Muscle layer of duodenum (tissue), 2 donors: ENCODE measurements around the gene CFAP74.

Experiments used
- H3K27ac ChIP-seq: one replicate; pipeline ENCODE4 v1.7.0; 2013; ENCODE audit warnings: mild to moderate bottlenecking, low read length
- H3K27me3 ChIP-seq: one replicate; pipeline ENCODE4 v1.7.0; 2013; ENCODE audit warnings: low read depth, mild to moderate bottlenecking, control low read depth, low read length
- H3K36me3 ChIP-seq, 2 donors: one replicate each; pipeline ENCODE4 v1.7.0; 2013; ENCODE audit warnings: low read length in 2 of 2, control low read depth in 1 of 2, mild to moderate bottlenecking in 1 of 2; ENCODE audit not compliant: insufficient read depth in 2 of 2, control insufficient read depth in 1 of 2
- H3K4me1 ChIP-seq, 2 donors: one replicate each; pipeline ENCODE4 v1.7.0; 2013; ENCODE audit warnings: low read length in 2 of 2, mild to moderate bottlenecking in 2 of 2, control low read depth in 1 of 2, moderate library complexity in 1 of 2; ENCODE audit not compliant: insufficient read depth in 2 of 2, control insufficient read depth in 1 of 2
- H3K4me3 ChIP-seq, 2 donors: one replicate each; pipeline ENCODE4 v1.7.0; 2013; ENCODE audit warnings: low read length in 2 of 2, low read depth in 1 of 2, mild to moderate bottlenecking in 1 of 2
- H3K9me3 ChIP-seq, 2 donors: one replicate each; pipeline ENCODE4 v1.7.0; 2013; ENCODE audit warnings: low read length in 2 of 2, control low read depth in 1 of 2, mild to moderate bottlenecking in 1 of 2; ENCODE audit not compliant: control insufficient read depth in 1 of 2
- donor health status: healthy.

The CFAP74 gene

DNA sequence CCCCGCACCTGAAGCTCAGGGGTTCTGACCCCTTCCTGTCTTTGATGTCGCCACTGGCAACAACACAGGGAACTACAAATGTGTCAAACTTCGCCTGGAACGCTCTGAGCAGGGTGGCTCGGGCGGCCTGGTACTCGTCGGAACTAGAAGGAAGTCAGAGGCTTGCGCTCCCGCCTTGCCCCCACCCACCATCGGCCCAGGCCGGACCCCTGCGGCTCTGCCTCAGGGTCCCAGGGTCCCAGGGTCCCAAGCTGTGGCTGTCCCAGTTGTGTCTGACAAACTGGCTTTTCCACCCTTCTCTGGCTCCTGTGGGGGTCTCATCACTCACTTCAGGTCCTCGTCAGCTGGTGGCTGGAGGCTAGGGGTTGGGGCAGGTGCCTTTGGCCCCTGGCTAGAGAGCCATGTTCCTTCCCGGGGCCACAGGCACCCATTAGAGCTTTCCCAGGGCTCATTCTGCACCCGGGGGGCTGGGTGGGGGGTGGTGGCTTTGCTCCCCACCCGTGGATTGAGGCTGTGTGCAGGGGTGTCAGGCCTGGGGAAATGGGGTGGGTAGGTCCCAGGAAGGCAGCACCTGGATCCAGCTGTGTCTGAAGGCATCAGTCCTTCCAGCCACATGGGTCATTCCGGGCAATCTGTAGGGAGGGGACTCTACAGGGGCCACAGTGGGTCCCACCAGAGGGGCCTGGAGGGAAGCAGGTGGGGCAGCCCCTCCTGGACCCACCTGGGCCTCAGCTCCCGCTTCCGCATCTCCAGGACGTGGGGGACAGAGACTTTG is 76.5 kb downstream of the CFAP74 start:
- Histone ChIP-seq H3K36me3 (no peaks in the 10 kb centered on the region), H3K4me1 (no peaks in the 10 kb centered on the region), H3K27ac (no peak overlapping the region), H3K9me3 (no peaks in the 10 kb centered on the region), H3K4me3 (no peak overlapping the region), H3K27me3 (no peaks in the 10 kb centered on the region)

DNA sequence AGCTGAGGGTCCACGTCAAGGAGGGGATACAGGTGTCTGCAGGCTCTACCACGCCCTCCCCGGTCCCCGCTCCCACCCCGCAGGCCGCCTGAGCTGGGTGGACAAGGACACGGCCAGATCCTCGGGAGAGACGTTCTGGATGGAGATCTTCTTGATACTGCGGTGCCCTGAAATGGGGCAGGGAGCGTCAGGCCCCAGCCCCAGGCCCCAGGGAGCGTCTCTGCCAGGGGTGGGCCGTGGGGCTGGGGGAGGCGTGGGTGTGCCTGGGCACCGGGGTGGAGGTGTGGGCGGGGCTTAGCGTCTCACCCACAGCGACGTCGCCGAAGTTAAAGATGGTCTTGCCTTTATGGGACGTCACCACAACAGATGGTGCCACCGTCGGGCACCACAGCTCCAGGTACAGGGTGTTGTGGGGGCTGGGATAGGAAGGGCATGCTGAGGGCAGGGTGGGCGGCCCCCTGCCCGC is 77.2 kb downstream of the CFAP74 start:
- Histone ChIP-seq H3K9me3 (no peaks in the 10 kb centered on the region), H3K4me1 (no peaks in the 10 kb centered on the region), H3K27me3 (no peaks in the 10 kb centered on the region), H3K36me3 (no peaks in the 10 kb centered on the region), H3K4me3 (no peak overlapping the region), H3K27ac (no peak overlapping the region)

DNA sequence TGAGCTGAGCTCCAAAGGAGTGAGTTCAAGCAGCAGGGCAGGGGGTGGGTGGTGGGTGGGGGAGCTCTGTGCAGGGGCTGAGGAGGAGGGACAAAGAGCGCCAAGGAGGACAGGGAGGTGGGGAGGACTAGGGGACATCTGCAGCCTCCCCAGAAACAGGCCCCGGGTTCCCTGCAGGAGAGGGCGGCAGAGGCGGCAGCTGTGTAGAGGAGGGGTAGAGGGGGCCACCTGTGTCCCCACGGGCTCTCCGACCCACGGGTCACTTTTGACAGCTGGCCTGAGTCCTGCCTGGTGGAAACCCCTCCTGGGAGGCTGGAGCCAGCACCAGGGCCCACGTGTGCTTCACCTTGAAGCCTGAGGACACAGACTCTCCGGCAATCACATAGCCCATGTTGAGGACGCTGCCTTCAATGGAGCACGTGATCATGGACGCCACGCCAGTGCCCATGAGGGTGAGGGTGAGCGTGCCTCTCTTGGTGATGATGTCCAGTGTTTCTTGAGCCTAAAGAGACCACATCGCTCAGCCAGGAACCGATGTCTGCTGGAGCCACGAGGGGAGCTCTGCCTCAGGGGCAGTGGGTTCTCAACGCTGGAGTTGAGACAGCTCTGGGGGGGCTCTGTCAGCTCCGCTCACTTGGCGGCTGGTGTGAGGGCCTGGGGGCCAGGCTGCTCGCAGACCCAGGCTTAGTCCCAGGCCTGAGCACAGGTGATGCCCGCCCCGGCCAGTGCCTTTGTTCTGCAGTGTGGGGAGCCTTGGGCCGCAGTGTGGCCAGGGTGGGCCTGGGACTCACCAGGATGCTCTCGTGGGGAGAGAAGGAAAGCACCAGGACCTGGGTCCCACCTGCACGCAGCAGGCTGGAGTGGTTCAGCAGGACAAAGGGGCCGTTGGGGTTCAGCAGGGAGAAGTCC is 77.9 kb downstream of the CFAP74 start:
- H3K4me1 ChIP-seq = no peaks in the 10 kb centered on the region
- H3K36me3 ChIP-seq = no peaks in the 10 kb centered on the region
- no peak overlapping the region for H3K4me3 ChIP-seq
- no peaks in the 10 kb centered on the region for H3K9me3 ChIP-seq
- H3K27ac ChIP-seq = no peak overlapping the region
- H3K27me3 ChIP-seq = no peaks in the 10 kb centered on the region

DNA sequence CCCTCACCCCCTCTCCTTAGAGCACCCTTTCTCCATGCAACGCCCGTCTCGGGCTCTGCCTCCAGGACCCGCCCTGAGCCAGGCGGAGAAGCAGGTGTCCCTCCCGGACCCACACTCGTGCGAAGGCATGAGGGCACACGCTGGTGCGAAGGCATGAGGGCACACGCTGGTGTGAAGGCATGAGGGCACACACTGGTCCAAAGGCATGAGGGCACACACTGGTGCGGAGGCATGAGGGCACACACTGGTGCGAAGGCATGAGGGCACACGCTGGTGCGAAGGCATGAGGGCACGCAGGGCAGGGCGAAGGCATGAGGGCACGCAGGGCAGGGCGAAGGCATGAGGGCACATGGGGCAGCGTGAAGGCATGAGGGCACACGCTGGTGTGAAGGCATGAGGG is 78.7 kb downstream of the CFAP74 start:
- Histone ChIP-seq H3K4me1 (no peaks in the 10 kb centered on the region), H3K27ac (no peak overlapping the region), H3K27me3 (no peaks in the 10 kb centered on the region), H3K36me3 (no peaks in the 10 kb centered on the region), H3K4me3 (no peak overlapping the region), H3K9me3 (no peaks in the 10 kb centered on the region)

DNA sequence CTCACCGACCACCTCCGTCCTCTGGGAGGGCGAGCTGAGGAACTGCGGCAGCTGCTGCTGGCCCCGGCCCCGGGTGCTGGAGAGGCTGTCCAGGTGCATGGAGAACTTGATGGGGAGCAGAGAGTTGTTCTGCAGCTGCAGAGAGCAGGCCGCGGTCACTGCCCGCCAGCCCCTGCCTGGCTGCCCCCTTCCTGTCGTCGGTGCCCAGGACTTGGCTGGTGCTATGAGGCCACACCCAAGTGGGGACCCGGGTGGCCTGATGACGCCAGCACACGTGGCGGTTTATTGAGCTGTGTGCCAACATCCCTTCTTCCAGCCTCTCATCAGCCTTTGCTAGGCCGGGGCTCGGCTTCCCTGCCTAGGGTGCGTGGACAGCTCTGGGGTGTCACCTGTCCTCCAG is 79.2 kb downstream of the CFAP74 start:
- no peaks in the 10 kb centered on the region for H3K4me1 ChIP-seq
- H3K36me3 ChIP-seq = no peaks in the 10 kb centered on the region
- H3K27me3 ChIP-seq = no peaks in the 10 kb centered on the region
- no peak overlapping the region for H3K4me3 ChIP-seq
- H3K27ac ChIP-seq = no peak overlapping the region
- H3K9me3 ChIP-seq = no peaks in the 10 kb centered on the region

DNA sequence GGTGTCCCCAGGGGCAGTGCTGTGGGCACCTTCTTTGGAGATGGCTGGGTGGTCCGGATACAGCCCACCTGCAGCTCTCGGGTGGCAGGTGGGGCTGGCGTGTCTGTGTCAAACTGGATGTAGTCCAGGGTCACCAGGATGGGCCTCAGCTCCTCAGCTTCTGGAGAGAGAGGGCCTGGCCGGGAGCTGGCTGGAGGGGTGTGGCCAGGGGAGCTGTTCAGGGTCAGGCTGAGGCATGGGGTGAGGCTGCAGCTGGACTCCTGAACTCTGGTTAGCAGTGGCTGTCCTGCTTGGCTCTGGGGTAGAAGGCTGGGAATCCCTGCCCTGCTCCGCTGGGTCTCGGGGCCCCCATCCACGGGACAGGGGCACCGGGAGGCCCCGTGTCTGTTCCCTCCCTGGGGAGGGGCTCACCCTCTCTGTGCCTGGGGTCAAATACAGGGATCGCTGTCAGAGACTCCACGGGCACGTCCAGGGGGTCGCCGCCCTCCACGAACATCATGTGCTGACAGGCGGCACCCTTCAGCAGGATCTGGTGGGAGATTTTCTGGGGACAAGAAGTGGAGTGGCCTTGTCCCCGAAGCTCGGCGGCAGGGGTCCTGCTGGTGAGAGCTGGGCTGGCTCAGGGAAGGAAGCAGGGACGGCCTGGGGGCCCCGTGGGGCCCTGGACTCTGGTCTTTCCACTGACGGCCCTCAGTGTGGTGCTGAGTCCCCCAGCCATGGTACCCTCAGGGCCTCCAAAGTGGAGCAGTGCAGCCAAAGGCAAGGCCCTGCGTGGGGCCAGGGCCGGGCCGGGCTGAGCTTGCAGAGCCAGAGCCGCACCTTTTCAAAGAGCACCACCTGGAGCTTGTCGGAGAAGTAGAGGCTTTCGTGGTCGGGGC is 80.4 kb downstream of the CFAP74 start:
- Histone ChIP-seq H3K27ac (no peak overlapping the region), H3K4me1 (peaks cover 0 to 8% of the 10 kb centered on the region in 2 donors), H3K27me3 (no peaks in the 10 kb centered on the region), H3K9me3 (no peaks in the 10 kb centered on the region), H3K36me3 (no peaks in the 10 kb centered on the region), H3K4me3 (no peak overlapping the region)

DNA sequence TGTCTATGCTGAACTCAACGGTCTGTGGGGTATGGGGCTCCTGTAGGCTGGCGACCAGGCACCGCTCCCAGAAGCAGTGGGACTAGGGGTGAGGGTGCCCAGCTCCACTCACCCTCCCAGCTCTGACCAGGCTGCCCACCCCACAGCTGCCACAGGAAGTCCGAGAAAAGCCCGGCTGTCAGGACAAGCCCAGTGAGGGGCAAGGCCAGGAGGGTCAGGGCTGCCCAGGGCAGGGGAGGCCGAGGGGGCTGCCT is 81.0 kb downstream of the CFAP74 start:
- Histone ChIP-seq H3K9me3 (no peaks in the 10 kb centered on the region), H3K4me1 (peaks cover 0 to 10% of the 10 kb centered on the region in 2 donors), H3K27me3 (no peaks in the 10 kb centered on the region), H3K27ac (no peak overlapping the region), H3K4me3 (no peak overlapping the region), H3K36me3 (no peaks in the 10 kb centered on the region)

DNA sequence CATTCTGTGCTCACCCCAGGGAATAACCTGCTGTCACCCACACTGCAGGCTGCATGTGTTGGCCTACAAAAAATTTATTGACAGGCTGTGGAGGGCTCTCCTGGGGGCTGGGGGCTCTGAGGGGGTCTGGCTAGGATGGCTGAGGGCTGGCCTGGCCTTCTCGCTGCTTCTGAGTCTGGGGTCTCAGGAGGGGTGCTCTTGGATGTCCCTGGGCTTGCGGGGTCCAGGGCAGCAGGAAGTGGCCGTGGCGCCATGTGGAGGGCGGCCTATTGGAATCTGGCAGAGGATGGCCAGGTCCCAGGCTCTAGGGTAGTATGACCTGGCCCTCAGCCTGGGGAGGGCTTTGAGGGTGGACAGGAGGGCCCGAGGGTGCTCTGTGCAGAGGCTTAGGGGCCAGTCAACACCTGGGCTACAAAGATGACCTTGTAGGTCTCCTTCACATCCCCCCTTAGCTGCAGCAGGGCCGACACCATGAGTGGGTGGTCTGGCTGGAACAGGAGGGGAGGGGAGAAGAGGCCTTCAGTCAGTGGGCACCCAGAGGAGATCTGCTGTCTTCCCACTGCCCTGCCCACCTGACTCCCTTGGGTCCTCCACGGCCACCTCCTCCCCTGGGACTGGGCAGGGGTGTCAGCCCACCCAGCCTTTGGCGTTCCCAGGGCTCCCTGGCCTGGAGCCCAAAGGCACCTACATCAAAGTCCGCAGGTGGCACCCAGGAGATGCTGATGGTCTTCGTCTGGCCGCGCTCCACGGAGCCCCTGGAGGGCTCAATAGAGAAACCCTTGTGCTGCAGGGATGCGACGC is 81.5 kb downstream of the CFAP74 start:
- H3K4me3 ChIP-seq = no peak overlapping the region
- no peaks in the 10 kb centered on the region for H3K9me3 ChIP-seq
- peaks cover 0 to 10% of the 10 kb centered on the region in 2 donors for H3K4me1 ChIP-seq
- H3K27me3 ChIP-seq = no peaks in the 10 kb centered on the region
- no peaks in the 10 kb centered on the region for H3K36me3 ChIP-seq
- no peak overlapping the region for H3K27ac ChIP-seq

DNA sequence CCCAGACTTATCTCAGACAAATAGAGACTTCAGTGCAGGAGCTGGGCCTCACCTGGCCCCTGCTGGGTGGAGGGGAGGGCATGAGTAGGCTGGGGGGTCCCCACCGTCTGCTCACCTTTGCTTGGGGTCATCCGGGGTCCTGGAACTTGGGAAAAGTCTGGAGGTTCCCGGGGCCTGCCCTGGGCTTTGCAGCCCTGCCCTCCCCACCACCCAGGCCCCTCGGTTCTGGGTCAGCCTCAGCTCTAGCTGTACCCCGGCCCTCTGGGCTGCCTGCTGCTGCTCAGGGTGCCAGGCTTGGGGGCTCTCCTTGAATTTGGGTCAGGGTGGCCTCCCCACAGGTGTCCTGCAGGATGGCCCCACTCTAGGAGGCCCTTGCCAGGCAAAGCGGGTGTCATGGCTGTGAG is 82.1 kb downstream of the CFAP74 start:
- H3K36me3 ChIP-seq = no peaks in the 10 kb centered on the region
- H3K9me3 ChIP-seq = no peaks in the 10 kb centered on the region
- H3K27me3 ChIP-seq = no peaks in the 10 kb centered on the region
- no peak overlapping the region for H3K27ac ChIP-seq
- H3K4me3 ChIP-seq = no peak overlapping the region
- H3K4me1 ChIP-seq = peaks cover 0 to 10% of the 10 kb centered on the region in 2 donors

DNA sequence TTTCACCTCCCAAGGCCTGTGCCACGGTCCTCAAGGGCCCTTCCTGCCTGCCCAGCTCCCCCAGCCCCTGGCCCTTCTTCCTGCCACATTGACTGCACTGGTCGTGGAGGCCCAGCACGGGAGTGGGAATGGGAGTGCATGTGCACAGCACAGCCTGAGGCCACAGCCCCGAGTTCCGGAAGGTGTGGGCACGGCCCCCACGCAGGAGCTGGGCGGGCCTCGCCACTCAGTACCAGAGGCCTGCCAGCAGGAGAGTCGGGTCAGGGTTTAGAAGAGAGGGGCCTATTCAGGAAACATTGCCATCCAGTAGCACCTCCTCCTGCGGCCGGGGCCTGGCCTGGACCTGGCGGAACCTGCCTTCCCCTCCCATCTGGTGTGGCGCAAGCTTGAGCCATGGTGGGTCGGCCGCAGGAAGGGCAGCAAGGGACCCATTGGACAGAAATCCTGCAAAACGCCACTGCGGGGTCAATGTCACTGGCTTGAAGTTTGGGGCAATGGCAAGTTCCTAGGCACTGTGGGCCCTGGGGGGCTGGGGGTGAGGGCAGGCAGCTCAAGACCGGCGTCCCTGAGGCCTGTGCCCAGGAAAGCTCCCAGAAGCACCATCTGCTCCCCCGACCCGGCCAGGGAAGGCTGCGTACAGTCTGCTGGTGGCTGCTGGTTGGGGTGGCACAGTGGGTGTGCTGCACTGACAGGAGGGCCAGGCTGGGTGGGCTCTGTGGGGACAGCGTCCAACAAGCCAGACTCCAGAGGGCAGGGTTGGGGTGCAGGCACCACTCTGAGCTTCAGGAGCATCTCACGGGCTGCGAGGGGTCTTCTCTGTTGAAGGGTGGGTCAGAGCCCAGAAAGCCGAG is 82.8 kb downstream of the CFAP74 start:
- Histone ChIP-seq H3K9me3 (no peaks in the 10 kb centered on the region), H3K4me1 (peaks cover 0 to 10% of the 10 kb centered on the region in 2 donors), H3K27me3 (no peaks in the 10 kb centered on the region), H3K4me3 (no peak overlapping the region), H3K27ac (no peak overlapping the region), H3K36me3 (no peaks in the 10 kb centered on the region)
